Measurements from ENCODE around the gene SORBS2. TPM values are rescaled to one million over a fixed set of nuclear protein-coding genes. Genes with fewer than 3 reads are reported as not detected.

The SORBS2 gene
- total RNA-seq, 2 donors from 2014 or later = 210 to 218 TPM

- peak overlapping the region in 3 of 4 donors; percentile 37 to 80 (median 66) for H3K27ac ChIP-seq
- H3K4me1 ChIP-seq = peaks cover 80% of the 10 kb centered on the region
- H3K36me3 ChIP-seq (replicated peaks in 1 of 2; ENCODE audit: insufficient read depth in 1 of 2, low read depth in 2 of 2) = no peaks in the 10 kb centered on the region
- no peaks in the 10 kb centered on the region for H3K27me3 ChIP-seq
- intact Hi-C loops (cut with DNase I) = loop anchor here (10.0 kb wide), 1 partner anchor 52 kb away; no protein-coding TSS in a partner anchor
- DNase-seq (no peak), ATAC-seq (no peak)
- H3K9me3 ChIP-seq = no peaks in the 10 kb centered on the region
- WGBS, 2 donors = 17 to 27% methylated on average over 5 of the region's 5 CpGs
- no peak for TF ChIP-seq POLR2A (IDR thresholded peaks at IDR 0.05)
- no peak overlapping the region for H3K4me3 ChIP-seq
Measured at GRCh38 chr4:185713272-185713671, 98.7 kb downstream of the SORBS2 start.

- peaks cover 78% of the 10 kb centered on the region for H3K4me1 ChIP-seq
- intact Hi-C loops (cut with DNase I) = loop anchor here (10.0 kb wide), 1 partner anchor 52 kb away; no protein-coding TSS in a partner anchor
- no peaks in the 10 kb centered on the region for H3K27me3 ChIP-seq
- no peak for ATAC-seq
- H3K36me3 ChIP-seq (replicated peaks in 1 of 2; ENCODE audit: insufficient read depth in 1 of 2, low read depth in 2 of 2) = no peaks in the 10 kb centered on the region
- no peak overlapping the region for H3K4me3 ChIP-seq
- peak in 3 of 4 donors; percentile 22 to 32 (median 31) for DNase-seq
- WGBS, 2 donors = 50 to 54% methylated on average over 12 to 18 of the region's 18 CpGs
- no peaks in the 10 kb centered on the region for H3K9me3 ChIP-seq
- TF ChIP-seq POLR2A (IDR thresholded peaks at IDR 0.05) = no peak
- TF ChIP-seq, protein P1, sequence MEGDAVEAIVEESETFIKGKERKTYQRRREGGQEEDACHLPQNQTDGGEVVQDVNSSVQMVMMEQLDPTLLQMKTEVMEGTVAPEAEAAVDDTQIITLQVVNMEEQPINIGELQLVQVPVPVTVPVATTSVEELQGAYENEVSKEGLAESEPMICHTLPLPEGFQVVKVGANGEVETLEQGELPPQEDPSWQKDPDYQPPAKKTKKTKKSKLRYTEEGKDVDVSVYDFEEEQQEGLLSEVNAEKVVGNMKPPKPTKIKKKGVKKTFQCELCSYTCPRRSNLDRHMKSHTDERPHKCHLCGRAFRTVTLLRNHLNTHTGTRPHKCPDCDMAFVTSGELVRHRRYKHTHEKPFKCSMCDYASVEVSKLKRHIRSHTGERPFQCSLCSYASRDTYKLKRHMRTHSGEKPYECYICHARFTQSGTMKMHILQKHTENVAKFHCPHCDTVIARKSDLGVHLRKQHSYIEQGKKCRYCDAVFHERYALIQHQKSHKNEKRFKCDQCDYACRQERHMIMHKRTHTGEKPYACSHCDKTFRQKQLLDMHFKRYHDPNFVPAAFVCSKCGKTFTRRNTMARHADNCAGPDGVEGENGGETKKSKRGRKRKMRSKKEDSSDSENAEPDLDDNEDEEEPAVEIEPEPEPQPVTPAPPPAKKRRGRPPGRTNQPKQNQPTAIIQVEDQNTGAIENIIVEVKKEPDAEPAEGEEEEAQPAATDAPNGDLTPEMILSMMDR (IDR thresholded peaks at IDR 0.05) = no peak
- H3K27ac ChIP-seq = peak overlapping the region; percentile 25 to 80 (median 52)
Measured at GRCh38 chr4:185712350-185713024, 99.5 kb downstream of the SORBS2 start.

GRCh38 chr4:185711726-185712125 lies 100.3 kb downstream of the SORBS2 start:
- no peak for TF ChIP-seq POLR2A (IDR thresholded peaks at IDR 0.05)
- TF ChIP-seq, protein P1 (IDR thresholded peaks at IDR 0.05) = no peak
- no peak for DNase-seq
- intact Hi-C loops (cut with DNase I) = loop anchor here (10.0 kb wide), 1 partner anchor 53 kb away; no protein-coding TSS in a partner anchor
- peak; percentile 15 for ATAC-seq
- H3K4me3 ChIP-seq = no peak overlapping the region
- WGBS, 2 donors = 86 to 89% methylated on average over 3 to 4 of the region's 4 CpGs
- peak overlapping the region in 3 of 4 donors; percentile 37 to 80 (median 66) for H3K27ac ChIP-seq
- H3K9me3 ChIP-seq = no peaks in the 10 kb centered on the region
- no peaks in the 10 kb centered on the region for H3K27me3 ChIP-seq
- no peaks in the 10 kb centered on the region for H3K36me3 ChIP-seq (replicated peaks in 1 of 2; ENCODE audit: insufficient read depth in 1 of 2, low read depth in 2 of 2)
- H3K4me1 ChIP-seq = peaks cover 74% of the 10 kb centered on the region

DNA sequence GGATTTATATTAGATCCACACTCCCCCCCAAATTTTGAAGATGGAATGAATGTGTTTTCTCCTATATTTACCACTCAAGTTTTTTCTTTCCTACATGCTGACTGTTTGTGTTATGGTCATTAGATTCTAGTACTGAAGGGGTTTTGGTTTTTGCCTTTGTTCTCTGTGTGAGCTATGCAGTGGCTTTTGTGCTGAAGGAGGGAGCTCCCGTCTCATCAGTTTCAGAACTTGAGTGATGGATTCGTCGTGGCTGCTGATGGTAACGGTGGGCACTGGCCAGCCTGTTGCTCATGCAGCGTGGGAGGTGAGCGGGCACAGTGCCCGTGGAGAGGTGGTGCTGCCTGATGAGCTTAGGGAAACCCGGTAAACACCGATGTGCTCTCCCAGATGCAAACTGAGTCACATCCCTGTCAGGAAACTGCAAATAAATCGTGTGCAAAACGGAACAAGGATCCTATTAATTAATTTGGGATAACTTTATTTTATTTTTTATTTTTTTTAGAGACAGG lies 101.5 kb downstream of the SORBS2 start:
- intact Hi-C loops (cut with DNase I) = loop anchor here (10.0 kb wide), 1 partner anchor 54 kb away; no protein-coding TSS in a partner anchor
- Histone ChIP-seq H3K27me3 (no peaks in the 10 kb centered on the region), H3K36me3 (replicated peaks in 1 of 2; ENCODE audit: insufficient read depth in 1 of 2, low read depth in 2 of 2) (no peaks in the 10 kb centered on the region), H3K9me3 (no peaks in the 10 kb centered on the region), H3K27ac (peak overlapping the region in 3 of 4 donors; percentile 23 to 80 (median 53)), H3K4me1 (peaks cover 62% of the 10 kb centered on the region), H3K4me3 (no peak overlapping the region)
- TF ChIP-seq, protein P1 (IDR thresholded peaks at IDR 0.05) = no peak
- TF ChIP-seq POLR2A (IDR thresholded peaks at IDR 0.05) = no peak
- ATAC-seq (no peak), DNase-seq (peak in 2 of 4 donors; percentile 30 to 53)
- 54 to 71% methylated on average over 11 of the region's 11 CpGs for WGBS, 2 donors

- intact Hi-C loops (cut with DNase I) = loop anchor here (10.0 kb wide), 1 partner anchor 55 kb away; no protein-coding TSS in a partner anchor
- H3K4me3 ChIP-seq = no peak overlapping the region
- TF ChIP-seq, protein P1 (IDR thresholded peaks at IDR 0.05) = no peak
- TF ChIP-seq POLR2A (IDR thresholded peaks at IDR 0.05) = no peak
- H3K4me1 ChIP-seq = peaks cover 59% of the 10 kb centered on the region
- H3K27ac ChIP-seq = peak overlapping the region in 3 of 4 donors; percentile 23 to 80 (median 53)
- 77 to 85% methylated on average over 8 of the region's 8 CpGs for WGBS, 2 donors
- no peaks in the 10 kb centered on the region for H3K27me3 ChIP-seq
- no peaks in the 10 kb centered on the region for H3K9me3 ChIP-seq
- DNase-seq (no peak), ATAC-seq (no peak)
- no peaks in the 10 kb centered on the region for H3K36me3 ChIP-seq (replicated peaks in 1 of 2; ENCODE audit: insufficient read depth in 1 of 2, low read depth in 2 of 2)
Measured at GRCh38 chr4:185709802-185710486, 102.0 kb downstream of the SORBS2 start.
